Gastrocnemius medialis (tissue), 4 donors: Measurements from ENCODE around the gene DIPK1B.

Source experiments
- CTCF ChIP-seq, 5 experiments: fragments of 450-650 bp in 3 of 5; fragments of 200-600 bp in 2 of 5; sonication (generic) in 2 of 5; IDR thresholded peaks in 4 of 5; conservative IDR thresholded peaks in 1 of 5; 1 replicate in 4 of 5; 2 replicates in 1 of 5; pipeline ENCODE4 v1.5.1; 2016 to 2019; ENCODE audit warnings: antibody characterized with exemption in 5 of 5, mild to moderate bottlenecking in 3 of 5, moderate library complexity in 3 of 5
- POLR2A ChIP-seq, 2 donors: fragments of 450-650 bp; IDR thresholded peaks; one replicate each; pipeline ENCODE4 v1.6.1; 2017; ENCODE audit warnings: antibody characterized with exemption in 2 of 2, mild to moderate bottlenecking in 2 of 2, moderate library complexity in 2 of 2

- TF ChIP-seq CTCF (IDR thresholded peaks at IDR 0.05 in 4 of 5, conservative IDR thresholded peaks at IDR 0.05 in 1 of 5), result no peak
- TF ChIP-seq POLR2A (IDR thresholded peaks at IDR 0.05), result no peak
These were observed 41.1 kb upstream of the DIPK1B start for GRCh38 chr9:136671254-136671614.
